ENCODE results near the gene ILDR2. TPM values are rescaled to one million over a fixed set of nuclear protein-coding genes. Genes with fewer than 3 reads are reported as not detected.

The ILDR2 gene
- polyA plus RNA-seq, 4 donors = 0.34 to 0.49 TPM; not detected in 2

DNA sequence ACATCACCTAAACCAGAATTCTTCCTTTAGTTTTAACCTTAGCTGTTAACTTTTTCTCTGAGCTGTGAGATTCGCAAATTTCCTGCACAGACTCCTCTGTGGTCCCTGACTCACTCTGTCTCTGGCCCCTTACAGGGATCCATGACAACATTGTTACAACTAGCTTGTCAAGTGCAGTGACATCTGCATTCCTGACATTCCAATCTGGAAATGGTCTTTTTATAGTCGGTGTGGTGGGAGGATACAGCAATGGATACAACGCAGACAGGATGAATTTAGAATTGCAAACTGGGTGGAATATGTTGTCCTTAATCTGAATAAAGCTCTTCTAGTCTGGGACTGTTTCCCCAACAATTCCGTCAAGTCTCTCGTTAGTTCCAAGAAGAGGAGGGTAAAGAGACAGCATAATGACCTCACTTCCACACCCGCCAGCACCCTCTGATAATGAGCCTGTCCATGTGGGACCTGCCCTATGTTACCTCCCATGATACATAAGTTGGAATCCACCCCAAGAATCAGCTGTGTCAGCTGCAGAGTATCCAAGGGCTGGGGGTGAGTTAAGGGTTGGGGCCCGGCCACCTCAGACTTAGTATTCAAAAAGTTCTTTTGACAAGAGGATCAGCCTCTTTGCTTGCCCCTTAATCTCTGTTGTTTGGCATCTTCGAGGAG is 49.4 kb downstream of the ILDR2 start:
- peaks cover 0 to 24% (median 8%) of the 10 kb centered on the region in 3 donors for H3K27me3 ChIP-seq (ENCODE audit: control insufficient read depth in 3 of 3, insufficient read depth in 3 of 3, low read length in 3 of 3)
- no peaks in the 10 kb centered on the region for H3K36me3 ChIP-seq (ENCODE audit: control insufficient read depth in 3 of 3, insufficient read depth in 2 of 3, low read depth in 1 of 3, low read length in 3 of 3)
- DNase-seq (no peak), FAIRE-seq (no peak)
- 80 to 87% (median 83%) methylated on average over 8 of the region's 8 CpGs for WGBS, 3 donors
- H3K9me3 ChIP-seq (ENCODE audit: control insufficient read depth in 2 of 2, insufficient read depth in 1 of 2, low read depth in 1 of 2, low read length in 1 of 2) = no peaks in the 10 kb centered on the region
- no peak overlapping the region for H3K4me3 ChIP-seq (ENCODE audit: low read depth in 1 of 3, low read length in 3 of 3)
- no peaks in the 10 kb centered on the region for H3K4me1 ChIP-seq (ENCODE audit: control insufficient read depth in 3 of 3, insufficient read depth in 2 of 3, low read depth in 1 of 3, low read length in 2 of 3)
- H3K27ac ChIP-seq (ENCODE audit: low read depth in 1 of 3, low read length in 2 of 3) = no peak overlapping the region

DNA sequence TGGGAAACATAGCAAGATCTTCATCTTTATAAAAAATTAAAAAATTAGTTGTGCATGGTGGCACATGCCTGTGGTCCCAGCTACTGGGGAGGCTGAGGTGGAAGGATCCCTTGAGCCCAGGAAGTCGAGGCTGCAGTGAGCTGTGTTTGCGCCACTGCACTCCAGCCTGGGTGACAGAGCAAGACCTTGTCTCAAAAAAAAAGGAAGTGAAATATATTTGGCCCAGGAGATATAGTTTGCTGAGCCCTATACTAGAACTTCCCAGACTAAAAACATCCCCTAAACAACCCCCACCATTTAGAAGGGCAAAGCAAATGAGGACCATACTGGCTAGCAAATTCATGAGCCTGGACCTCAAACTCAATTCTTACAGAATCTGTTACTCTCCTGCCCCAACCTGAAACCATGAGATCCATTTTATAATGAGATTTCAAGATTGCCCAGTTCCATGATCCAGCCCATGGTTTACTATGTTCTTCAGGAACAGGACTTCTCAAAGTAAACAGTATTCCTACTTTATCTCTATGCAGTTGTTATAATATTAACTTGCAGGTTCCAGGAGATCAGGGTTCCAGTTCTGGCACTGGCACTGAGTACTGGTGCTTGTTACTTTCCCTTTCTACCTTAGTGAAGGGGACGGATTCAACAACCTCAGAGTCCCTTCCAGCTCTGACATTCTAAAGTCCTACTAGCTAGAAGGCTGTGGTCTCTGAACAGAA is 50.4 kb downstream of the ILDR2 start:
- Histone ChIP-seq H3K4me3 (ENCODE audit: low read depth in 1 of 3, low read length in 3 of 3) (no peak overlapping the region), H3K27ac (ENCODE audit: low read depth in 1 of 3, low read length in 2 of 3) (no peak overlapping the region), H3K36me3 (ENCODE audit: control insufficient read depth in 3 of 3, insufficient read depth in 2 of 3, low read depth in 1 of 3, low read length in 3 of 3) (no peaks in the 10 kb centered on the region), H3K27me3 (ENCODE audit: control insufficient read depth in 3 of 3, insufficient read depth in 3 of 3, low read length in 3 of 3) (peaks cover 0 to 29% (median 16%) of the 10 kb centered on the region in 3 donors), H3K4me1 (ENCODE audit: control insufficient read depth in 3 of 3, insufficient read depth in 2 of 3, low read depth in 1 of 3, low read length in 2 of 3) (no peaks in the 10 kb centered on the region), H3K9me3 (ENCODE audit: control insufficient read depth in 2 of 2, insufficient read depth in 1 of 2, low read depth in 1 of 2, low read length in 1 of 2) (no peaks in the 10 kb centered on the region)
- FAIRE-seq = no peak
- DNase-seq = peak; percentile 13 to 56
- WGBS, 3 donors = 59 to 64% (median 61%) methylated on average over 3 of the region's 3 CpGs

DNA sequence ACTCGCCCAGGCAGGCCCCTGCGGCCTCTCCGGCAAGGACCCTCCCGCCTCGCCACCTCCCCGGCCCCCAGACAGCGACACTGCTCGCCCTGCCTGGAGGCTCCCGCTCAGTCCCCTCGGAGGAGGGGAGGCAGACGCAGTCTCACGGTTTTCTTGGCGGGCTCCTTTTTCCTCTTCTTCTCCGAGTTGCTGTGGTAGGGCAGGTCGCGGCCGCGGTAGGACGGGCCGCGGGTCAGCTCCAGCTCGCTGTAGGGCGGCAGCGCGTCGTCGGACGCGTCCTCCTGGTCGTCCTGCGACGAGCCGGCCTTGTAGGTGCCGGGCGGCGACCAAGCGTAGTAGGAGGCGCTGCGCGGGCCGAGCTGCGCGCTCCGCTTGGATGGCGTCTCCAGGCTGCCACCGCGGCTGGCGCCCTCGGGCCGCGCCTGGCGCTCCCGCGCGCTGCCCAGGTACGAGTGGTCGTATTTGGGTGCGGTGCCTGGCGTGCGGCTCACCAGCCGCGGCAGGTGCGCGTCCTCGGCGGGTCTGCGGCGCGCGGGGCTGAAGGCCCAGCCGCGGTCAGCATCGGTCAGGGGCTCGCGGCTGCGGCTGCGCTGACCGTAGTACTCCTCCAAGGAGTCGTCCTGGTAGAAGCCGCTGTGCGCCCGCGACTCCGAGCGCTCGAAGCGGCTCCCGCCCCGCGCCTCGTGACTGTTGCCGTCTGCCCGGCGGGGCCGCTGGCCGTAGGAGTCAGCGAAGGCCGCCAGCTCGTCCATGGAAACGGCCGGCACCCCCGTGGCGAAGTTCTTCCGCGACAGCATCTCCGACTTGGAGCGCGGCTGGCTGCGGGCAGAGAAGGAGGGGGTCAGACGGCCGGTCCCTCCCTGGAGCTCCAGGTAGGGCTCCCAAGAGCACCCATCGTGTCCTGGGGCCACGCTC is 54.5 kb downstream of the ILDR2 start:
- peak; percentile 16 to 44 for DNase-seq

DNA sequence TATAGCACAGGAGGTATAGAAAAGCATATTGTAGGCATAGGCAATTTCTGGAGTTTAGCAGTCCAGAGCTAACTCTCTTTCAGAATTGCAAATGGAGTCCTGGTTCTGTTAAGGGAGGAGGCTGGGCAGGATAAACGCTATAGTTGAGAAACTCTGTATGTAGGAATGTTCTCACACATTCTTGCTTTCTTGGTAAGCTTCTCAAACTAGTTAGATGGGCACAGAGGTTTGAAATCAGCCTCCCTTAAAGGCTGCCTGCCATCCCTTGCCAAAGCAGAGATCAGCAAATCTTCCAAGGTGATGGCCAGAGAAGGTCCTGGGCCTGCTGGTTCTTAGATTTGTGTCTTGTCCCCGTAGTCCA is 56.4 kb downstream of the ILDR2 start:
- 85 to 86% (median 85%) methylated on average over 2 of the region's 2 CpGs for WGBS, 3 donors
- Histone ChIP-seq H3K27me3 (ENCODE audit: control insufficient read depth in 3 of 3, insufficient read depth in 3 of 3, low read length in 3 of 3) (peaks cover 0 to 52% (median 22%) of the 10 kb centered on the region in 3 donors), H3K4me1 (ENCODE audit: control insufficient read depth in 3 of 3, insufficient read depth in 2 of 3, low read depth in 1 of 3, low read length in 2 of 3) (no peaks in the 10 kb centered on the region), H3K4me3 (ENCODE audit: low read depth in 1 of 3, low read length in 3 of 3) (no peak overlapping the region), H3K27ac (ENCODE audit: low read depth in 1 of 3, low read length in 2 of 3) (no peak overlapping the region), H3K36me3 (ENCODE audit: control insufficient read depth in 3 of 3, insufficient read depth in 2 of 3, low read depth in 1 of 3, low read length in 3 of 3) (no peaks in the 10 kb centered on the region), H3K9me3 (ENCODE audit: control insufficient read depth in 2 of 2, insufficient read depth in 1 of 2, low read depth in 1 of 2, low read length in 1 of 2) (no peaks in the 10 kb centered on the region)
- DNase-seq (no peak), FAIRE-seq (no peak)

More for the DNA sequence above, 54.5 kb downstream of the ILDR2 start:
- no peak overlapping the region for H3K27ac ChIP-seq (ENCODE audit: low read depth in 1 of 3, low read length in 2 of 3)
- no peaks in the 10 kb centered on the region for H3K4me1 ChIP-seq (ENCODE audit: control insufficient read depth in 3 of 3, insufficient read depth in 2 of 3, low read depth in 1 of 3, low read length in 2 of 3)
- peak overlapping the region in 1 of 3 donors; percentile 40 for H3K4me3 ChIP-seq (ENCODE audit: low read depth in 1 of 3, low read length in 3 of 3)
- H3K36me3 ChIP-seq (ENCODE audit: control insufficient read depth in 3 of 3, insufficient read depth in 2 of 3, low read depth in 1 of 3, low read length in 3 of 3) = no peaks in the 10 kb centered on the region
- FAIRE-seq = no peak
- H3K27me3 ChIP-seq (ENCODE audit: control insufficient read depth in 3 of 3, insufficient read depth in 3 of 3, low read length in 3 of 3) = peaks cover 0 to 51% (median 22%) of the 10 kb centered on the region in 3 donors
- 7 to 10% (median 7%) methylated on average over 95 to 113 of the region's 113 CpGs for WGBS, 3 donors
- H3K9me3 ChIP-seq (ENCODE audit: control insufficient read depth in 2 of 2, insufficient read depth in 1 of 2, low read depth in 1 of 2, low read length in 1 of 2) = no peaks in the 10 kb centered on the region

DNA sequence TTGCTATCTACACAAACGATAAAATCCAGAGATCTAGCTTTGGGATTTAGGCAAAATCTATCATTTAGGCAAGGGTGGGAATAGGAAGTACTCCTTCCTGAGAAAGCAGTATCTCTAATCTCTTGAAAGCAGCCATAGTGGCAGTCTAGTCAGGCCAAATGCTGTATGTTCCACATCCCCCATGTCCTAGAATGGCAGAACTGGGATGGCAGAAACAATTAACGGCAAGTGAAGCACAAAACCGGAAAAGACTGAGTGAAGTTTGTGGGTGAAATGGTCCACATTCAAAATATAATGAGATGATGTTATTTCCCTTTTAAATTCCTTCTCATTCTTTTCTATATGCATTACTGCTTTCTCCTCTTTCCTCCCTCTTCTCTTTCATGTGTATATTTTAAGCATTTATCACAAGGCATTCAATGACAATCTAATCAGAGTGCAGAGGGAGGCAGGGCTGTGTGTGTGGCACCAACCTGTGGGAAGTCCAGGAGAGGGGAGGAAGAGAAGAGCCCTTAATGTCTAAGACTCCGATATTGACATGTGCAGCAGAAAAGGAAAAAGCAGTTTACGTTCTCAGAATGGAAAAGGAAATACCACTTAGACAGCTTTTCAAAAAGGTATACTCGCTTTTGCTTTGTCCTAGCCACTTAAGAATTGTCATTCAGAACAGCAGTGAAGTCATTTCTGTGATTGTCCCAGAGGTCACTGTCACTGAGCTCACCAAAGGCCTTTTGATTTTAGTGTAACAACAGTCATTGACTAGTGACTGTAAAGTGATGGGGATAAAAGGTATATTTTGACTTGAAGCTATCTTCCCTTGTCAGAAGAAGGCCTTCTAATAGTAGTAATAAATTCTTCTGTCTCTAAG is 57.0 kb downstream of the ILDR2 start:
- H3K4me3 ChIP-seq (ENCODE audit: low read depth in 1 of 3, low read length in 3 of 3) = no peak overlapping the region
- FAIRE-seq (no peak), DNase-seq (no peak)
- no peaks in the 10 kb centered on the region for H3K36me3 ChIP-seq (ENCODE audit: control insufficient read depth in 3 of 3, insufficient read depth in 2 of 3, low read depth in 1 of 3, low read length in 3 of 3)
- no peaks in the 10 kb centered on the region for H3K9me3 ChIP-seq (ENCODE audit: control insufficient read depth in 2 of 2, insufficient read depth in 1 of 2, low read depth in 1 of 2, low read length in 1 of 2)
- peaks cover 0 to 53% (median 22%) of the 10 kb centered on the region in 3 donors for H3K27me3 ChIP-seq (ENCODE audit: control insufficient read depth in 3 of 3, insufficient read depth in 3 of 3, low read length in 3 of 3)
- 88 to 94% (median 89%) methylated on average over 6 of the region's 6 CpGs for WGBS, 3 donors
- no peaks in the 10 kb centered on the region for H3K4me1 ChIP-seq (ENCODE audit: control insufficient read depth in 3 of 3, insufficient read depth in 2 of 3, low read depth in 1 of 3, low read length in 2 of 3)
- no peak overlapping the region for H3K27ac ChIP-seq (ENCODE audit: low read depth in 1 of 3, low read length in 2 of 3)

DNA sequence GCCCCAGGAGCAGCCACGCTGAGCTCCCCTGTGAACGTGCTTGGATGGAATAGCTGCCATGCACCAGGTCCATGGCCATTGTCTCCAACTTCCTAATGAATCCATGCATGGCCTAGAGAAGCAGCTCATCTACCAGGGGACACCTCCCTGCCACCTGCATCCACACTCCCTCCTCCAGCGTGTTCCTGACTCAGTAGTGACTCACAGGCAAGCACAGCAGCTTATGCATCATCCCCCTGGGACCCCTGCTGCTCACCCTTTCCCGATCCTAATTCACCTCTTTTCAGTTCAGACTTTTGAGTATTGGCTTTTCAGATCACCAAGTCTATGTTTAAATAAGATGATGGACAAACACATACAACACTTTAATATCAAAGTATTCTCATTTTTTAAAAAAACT is 59.4 kb downstream of the ILDR2 start:
- Histone ChIP-seq H3K9me3 (ENCODE audit: control insufficient read depth in 2 of 2, insufficient read depth in 1 of 2, low read depth in 1 of 2, low read length in 1 of 2) (no peaks in the 10 kb centered on the region), H3K4me1 (ENCODE audit: control insufficient read depth in 3 of 3, insufficient read depth in 2 of 3, low read depth in 1 of 3, low read length in 2 of 3) (no peaks in the 10 kb centered on the region), H3K36me3 (ENCODE audit: control insufficient read depth in 3 of 3, insufficient read depth in 2 of 3, low read depth in 1 of 3, low read length in 3 of 3) (no peaks in the 10 kb centered on the region), H3K27ac (ENCODE audit: low read depth in 1 of 3, low read length in 2 of 3) (no peak overlapping the region), H3K4me3 (ENCODE audit: low read depth in 1 of 3, low read length in 3 of 3) (no peak overlapping the region), H3K27me3 (ENCODE audit: control insufficient read depth in 3 of 3, insufficient read depth in 3 of 3, low read length in 3 of 3) (peaks cover 0 to 35% (median 14%) of the 10 kb centered on the region in 3 donors)
- DNase-seq (no peak), FAIRE-seq (no peak)
- 87 to 92% (median 87%) methylated on average over 4 of the region's 4 CpGs for WGBS, 3 donors

DNA sequence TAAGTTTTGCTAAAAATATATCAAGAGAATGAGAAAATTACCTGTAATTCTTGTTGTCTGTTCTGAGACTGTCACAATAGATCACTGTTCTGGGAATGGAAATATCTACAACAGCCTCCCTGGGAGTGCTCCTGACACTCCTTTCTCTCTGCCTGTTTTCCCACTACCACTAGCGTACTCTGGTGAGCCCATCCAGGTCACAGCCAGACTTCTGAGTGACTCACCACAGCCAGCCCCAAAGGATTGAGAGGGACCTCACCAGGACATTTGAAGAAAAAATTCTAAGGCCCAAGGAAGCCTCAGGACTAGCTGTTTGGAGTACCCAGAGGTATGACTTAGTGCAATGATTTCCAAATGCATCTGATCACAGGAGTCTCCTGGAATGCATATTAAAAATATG is 60.3 kb downstream of the ILDR2 start:
- no peak for DNase-seq
- Histone ChIP-seq H3K27ac (ENCODE audit: low read depth in 1 of 3, low read length in 2 of 3) (no peak overlapping the region), H3K4me3 (ENCODE audit: low read depth in 1 of 3, low read length in 3 of 3) (no peak overlapping the region), H3K4me1 (ENCODE audit: control insufficient read depth in 3 of 3, insufficient read depth in 2 of 3, low read depth in 1 of 3, low read length in 2 of 3) (no peaks in the 10 kb centered on the region), H3K9me3 (ENCODE audit: control insufficient read depth in 2 of 2, insufficient read depth in 1 of 2, low read depth in 1 of 2, low read length in 1 of 2) (no peaks in the 10 kb centered on the region), H3K27me3 (ENCODE audit: control insufficient read depth in 3 of 3, insufficient read depth in 3 of 3, low read length in 3 of 3) (peaks cover 0 to 28% (median 6%) of the 10 kb centered on the region in 3 donors), H3K36me3 (ENCODE audit: control insufficient read depth in 3 of 3, insufficient read depth in 2 of 3, low read depth in 1 of 3, low read length in 3 of 3) (no peaks in the 10 kb centered on the region)
- WGBS, 3 donors = 76 to 92% (median 89%) methylated on average over 1 of the region's 1 CpG
- FAIRE-seq = no peak

All from small intestine (tissue), 7 donors.